Measurements from ENCODE around the gene UBQLN4. TPM values are rescaled to one million over a fixed set of nuclear protein-coding genes. Genes with fewer than 3 reads are reported as not detected.

UBQLN4 gene
- total and polyA plus RNA-seq, 4 donors: 7.4 to 17.8 (median 11.3) TPM

DNA sequence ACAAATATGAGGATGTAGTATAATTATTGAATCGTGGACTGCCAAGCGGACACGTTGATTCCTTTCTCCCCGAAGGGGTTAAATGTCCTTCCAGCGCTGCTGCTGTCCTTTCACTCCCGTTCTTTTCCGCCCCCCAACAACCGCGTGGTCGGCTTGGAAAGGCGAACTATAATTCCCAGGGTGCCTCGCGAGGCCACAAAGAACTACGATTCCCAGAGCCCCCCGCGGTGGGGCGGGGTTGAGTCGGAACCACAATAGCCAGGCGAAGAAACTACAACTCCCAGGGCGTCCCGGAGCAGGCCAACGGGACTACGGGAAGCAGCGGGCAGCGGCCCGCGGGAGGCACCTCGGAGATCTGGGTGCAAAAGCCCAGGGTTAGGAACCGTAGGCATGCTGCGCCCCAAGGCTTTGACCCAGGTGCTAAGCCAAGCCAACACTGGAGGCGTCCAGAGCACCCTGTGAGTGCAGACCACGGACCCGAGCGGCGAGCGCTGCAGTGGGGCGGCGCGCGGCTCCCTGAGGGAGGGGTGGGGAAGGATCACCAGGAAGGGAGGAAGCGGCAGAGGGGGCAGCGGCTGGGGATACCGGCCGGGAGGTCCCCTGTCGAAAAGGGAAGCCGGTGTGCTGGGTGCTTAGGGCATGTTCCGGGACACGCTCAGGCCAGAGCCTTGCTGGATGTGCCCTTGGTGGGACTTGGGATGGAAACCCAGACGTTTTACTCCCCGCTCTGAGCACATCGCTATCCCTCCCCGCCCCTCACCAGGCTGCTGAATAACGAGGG, 1.1 kb upstream of the UBQLN4 start, which contains the start of gene LAMTOR2:
TSS of gene LAMTOR2 (plus strand) at position 283 of the 781 bp plus-strand sequence. CDS start at position 391, 108 bp downstream.
- DNase-seq (ENCODE audit: low spot score): peak; percentile 98
- H3K9ac ChIP-seq (ENCODE audit: low read depth in 1 of 2, low read length in 2 of 2): peak within 1 kb of the TSS; percentile 82 to 97
- no peaks in the 10 kb centered on the region for H3K27me3 ChIP-seq (ENCODE audit: control insufficient read depth in 4 of 4, insufficient read depth in 4 of 4, low read length in 3 of 4)
- TF ChIP-seq, protein P1, sequence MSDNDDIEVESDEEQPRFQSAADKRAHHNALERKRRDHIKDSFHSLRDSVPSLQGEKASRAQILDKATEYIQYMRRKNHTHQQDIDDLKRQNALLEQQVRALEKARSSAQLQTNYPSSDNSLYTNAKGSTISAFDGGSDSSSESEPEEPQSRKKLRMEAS (IDR thresholded peaks at IDR 0.05): peak; percentile 98
- TF ChIP-seq YY1 (IDR thresholded peaks at IDR 0.05) (peak; percentile 90), RXRA (IDR thresholded peaks at IDR 0.05) (peak in 1 of 2 donors; percentile 34), HNF4G (IDR thresholded peaks at IDR 0.05) (no peak), HNF4A (conservative IDR thresholded peaks at IDR 0.05) (peak in 1 of 2 donors; percentile 47), FOXA1 (IDR thresholded peaks at IDR 0.05) (peak; percentile 32), JUND (IDR thresholded peaks at IDR 0.05) (no peak), EGR1 (IDR thresholded peaks at IDR 0.05; ENCODE audit: low read depth in 2 of 2) (peak in 1 of 2 donors; percentile 66), NR2F2 (IDR thresholded peaks at IDR 0.05) (peak; percentile 61), FOXA2 (IDR thresholded peaks at IDR 0.05) (peak; percentile 12), SP1 (IDR thresholded peaks at IDR 0.05) (peak; percentile 76), GABPA (IDR thresholded peaks at IDR 0.05 in 1 of 2, conservative IDR thresholded peaks at IDR 0.05 in 1 of 2) (peak; percentile 24 to 91), RAD21 (IDR thresholded peaks at IDR 0.05) (peak; percentile 27 to 42)
- TF ChIP-seq, protein P2, sequence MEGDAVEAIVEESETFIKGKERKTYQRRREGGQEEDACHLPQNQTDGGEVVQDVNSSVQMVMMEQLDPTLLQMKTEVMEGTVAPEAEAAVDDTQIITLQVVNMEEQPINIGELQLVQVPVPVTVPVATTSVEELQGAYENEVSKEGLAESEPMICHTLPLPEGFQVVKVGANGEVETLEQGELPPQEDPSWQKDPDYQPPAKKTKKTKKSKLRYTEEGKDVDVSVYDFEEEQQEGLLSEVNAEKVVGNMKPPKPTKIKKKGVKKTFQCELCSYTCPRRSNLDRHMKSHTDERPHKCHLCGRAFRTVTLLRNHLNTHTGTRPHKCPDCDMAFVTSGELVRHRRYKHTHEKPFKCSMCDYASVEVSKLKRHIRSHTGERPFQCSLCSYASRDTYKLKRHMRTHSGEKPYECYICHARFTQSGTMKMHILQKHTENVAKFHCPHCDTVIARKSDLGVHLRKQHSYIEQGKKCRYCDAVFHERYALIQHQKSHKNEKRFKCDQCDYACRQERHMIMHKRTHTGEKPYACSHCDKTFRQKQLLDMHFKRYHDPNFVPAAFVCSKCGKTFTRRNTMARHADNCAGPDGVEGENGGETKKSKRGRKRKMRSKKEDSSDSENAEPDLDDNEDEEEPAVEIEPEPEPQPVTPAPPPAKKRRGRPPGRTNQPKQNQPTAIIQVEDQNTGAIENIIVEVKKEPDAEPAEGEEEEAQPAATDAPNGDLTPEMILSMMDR (IDR thresholded peaks at IDR 0.05; ENCODE audit: low read depth, low read length, missing input control): no peak
- TF ChIP-seq, protein P3, sequence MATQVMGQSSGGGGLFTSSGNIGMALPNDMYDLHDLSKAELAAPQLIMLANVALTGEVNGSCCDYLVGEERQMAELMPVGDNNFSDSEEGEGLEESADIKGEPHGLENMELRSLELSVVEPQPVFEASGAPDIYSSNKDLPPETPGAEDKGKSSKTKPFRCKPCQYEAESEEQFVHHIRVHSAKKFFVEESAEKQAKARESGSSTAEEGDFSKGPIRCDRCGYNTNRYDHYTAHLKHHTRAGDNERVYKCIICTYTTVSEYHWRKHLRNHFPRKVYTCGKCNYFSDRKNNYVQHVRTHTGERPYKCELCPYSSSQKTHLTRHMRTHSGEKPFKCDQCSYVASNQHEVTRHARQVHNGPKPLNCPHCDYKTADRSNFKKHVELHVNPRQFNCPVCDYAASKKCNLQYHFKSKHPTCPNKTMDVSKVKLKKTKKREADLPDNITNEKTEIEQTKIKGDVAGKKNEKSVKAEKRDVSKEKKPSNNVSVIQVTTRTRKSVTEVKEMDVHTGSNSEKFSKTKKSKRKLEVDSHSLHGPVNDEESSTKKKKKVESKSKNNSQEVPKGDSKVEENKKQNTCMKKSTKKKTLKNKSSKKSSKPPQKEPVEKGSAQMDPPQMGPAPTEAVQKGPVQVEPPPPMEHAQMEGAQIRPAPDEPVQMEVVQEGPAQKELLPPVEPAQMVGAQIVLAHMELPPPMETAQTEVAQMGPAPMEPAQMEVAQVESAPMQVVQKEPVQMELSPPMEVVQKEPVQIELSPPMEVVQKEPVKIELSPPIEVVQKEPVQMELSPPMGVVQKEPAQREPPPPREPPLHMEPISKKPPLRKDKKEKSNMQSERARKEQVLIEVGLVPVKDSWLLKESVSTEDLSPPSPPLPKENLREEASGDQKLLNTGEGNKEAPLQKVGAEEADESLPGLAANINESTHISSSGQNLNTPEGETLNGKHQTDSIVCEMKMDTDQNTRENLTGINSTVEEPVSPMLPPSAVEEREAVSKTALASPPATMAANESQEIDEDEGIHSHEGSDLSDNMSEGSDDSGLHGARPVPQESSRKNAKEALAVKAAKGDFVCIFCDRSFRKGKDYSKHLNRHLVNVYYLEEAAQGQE (IDR thresholded peaks at IDR 0.05): peak; percentile 76
- TF ChIP-seq, protein P4, sequence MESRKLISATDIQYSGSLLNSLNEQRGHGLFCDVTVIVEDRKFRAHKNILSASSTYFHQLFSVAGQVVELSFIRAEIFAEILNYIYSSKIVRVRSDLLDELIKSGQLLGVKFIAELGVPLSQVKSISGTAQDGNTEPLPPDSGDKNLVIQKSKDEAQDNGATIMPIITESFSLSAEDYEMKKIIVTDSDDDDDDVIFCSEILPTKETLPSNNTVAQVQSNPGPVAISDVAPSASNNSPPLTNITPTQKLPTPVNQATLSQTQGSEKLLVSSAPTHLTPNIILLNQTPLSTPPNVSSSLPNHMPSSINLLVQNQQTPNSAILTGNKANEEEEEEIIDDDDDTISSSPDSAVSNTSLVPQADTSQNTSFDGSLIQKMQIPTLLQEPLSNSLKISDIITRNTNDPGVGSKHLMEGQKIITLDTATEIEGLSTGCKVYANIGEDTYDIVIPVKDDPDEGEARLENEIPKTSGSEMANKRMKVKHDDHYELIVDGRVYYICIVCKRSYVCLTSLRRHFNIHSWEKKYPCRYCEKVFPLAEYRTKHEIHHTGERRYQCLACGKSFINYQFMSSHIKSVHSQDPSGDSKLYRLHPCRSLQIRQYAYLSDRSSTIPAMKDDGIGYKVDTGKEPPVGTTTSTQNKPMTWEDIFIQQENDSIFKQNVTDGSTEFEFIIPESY (IDR thresholded peaks at IDR 0.05): peak; percentile 97
- TF ChIP-seq, protein P5, sequence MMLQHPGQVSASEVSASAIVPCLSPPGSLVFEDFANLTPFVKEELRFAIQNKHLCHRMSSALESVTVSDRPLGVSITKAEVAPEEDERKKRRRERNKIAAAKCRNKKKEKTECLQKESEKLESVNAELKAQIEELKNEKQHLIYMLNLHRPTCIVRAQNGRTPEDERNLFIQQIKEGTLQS (IDR thresholded peaks at IDR 0.05): no peak
- under 1% methylated on average over 53 of the region's 53 CpGs for WGBS
- peak within 1 kb of the TSS; percentile 85 to 94 (median 94) for H3K4me3 ChIP-seq (ENCODE audit: low read depth in 1 of 3, low read length in 3 of 3)
- peaks cover 0 to 12% (median 6%) of the 10 kb centered on the region in 4 donors for H3K36me3 ChIP-seq (ENCODE audit: control insufficient read depth in 4 of 4, insufficient read depth in 3 of 4, low read depth in 1 of 4, low read length in 3 of 4)
- peak within 1 kb of the TSS; percentile 94 for H3K27ac ChIP-seq (ENCODE audit: low read depth in 1 of 2, low read length in 2 of 2)
- H3K9me3 ChIP-seq (ENCODE audit: control insufficient read depth in 4 of 4, low read length in 3 of 4): no peaks in the 10 kb centered on the region
- peaks cover 0 to 22% (median 13%) of the 10 kb centered on the region in 4 donors for H3K4me1 ChIP-seq (ENCODE audit: control insufficient read depth in 4 of 4, insufficient read depth in 4 of 4, low read length in 3 of 4)

Measured in liver (tissue), 9 donors.